Bone marrow (tissue), 2 donors: ENCODE results near the gene FCHSD2.
"Not testable (repeated sequence)": the region's sequence is repeated elsewhere in the genome, so short reads cannot be mapped to it uniquely, and the experiment has no call there.

Experiments used
- DNase-seq, 2 donors: peaks; one replicate each; lab custom pipeline; 2025; lab: John Stamatoyannopoulos, UW

The FCHSD2 gene

GRCh38 chr11:72833811-72834493 lies 308.2 kb downstream of the FCHSD2 start:
- no peak for DNase-seq

- DNase-seq = no peak
Measured at GRCh38 chr11:72833083-72833733, 308.9 kb downstream of the FCHSD2 start.

GRCh38 chr11:72832301-72833082 lies 309.6 kb downstream of the FCHSD2 start:
- no peak for DNase-seq

GRCh38 chr11:72831521-72832300 lies 310.4 kb downstream of the FCHSD2 start:
- peak; percentile 12 to 34 for DNase-seq

GRCh38 chr11:72829884-72830533 lies 312.1 kb downstream of the FCHSD2 start:
- no peak for DNase-seq

GRCh38 chr11:72829178-72829577 lies 312.9 kb downstream of the FCHSD2 start:
- no peak for DNase-seq

- no peak for DNase-seq
Measured at GRCh38 chr11:72828692-72829101, 313.4 kb downstream of the FCHSD2 start.

- DNase-seq = no peak
Measured at GRCh38 chr11:72828081-72828567, 314.0 kb downstream of the FCHSD2 start.

- DNase-seq = not testable (repeated sequence)
Measured at GRCh38 chr11:72827656-72828055, 314.5 kb downstream of the FCHSD2 start.

GRCh38 chr11:72826942-72827480 lies 315.1 kb downstream of the FCHSD2 start:
- no peak for DNase-seq

- DNase-seq = no peak
Measured at GRCh38 chr11:72826191-72826941, 315.8 kb downstream of the FCHSD2 start.

GRCh38 chr11:72825661-72826060 lies 316.5 kb downstream of the FCHSD2 start:
- no peak for DNase-seq

GRCh38 chr11:72824811-72825505 lies 317.2 kb downstream of the FCHSD2 start:
- DNase-seq = no peak

- DNase-seq = no peak
Measured at GRCh38 chr11:72824020-72824419, 318.1 kb downstream of the FCHSD2 start.

- no peak for DNase-seq
Measured at GRCh38 chr11:72823105-72823804, 318.9 kb downstream of the FCHSD2 start.

GRCh38 chr11:72821920-72822799 lies 320.0 kb downstream of the FCHSD2 start:
- DNase-seq = no peak

GRCh38 chr11:72821221-72821919 lies 320.7 kb downstream of the FCHSD2 start:
- DNase-seq = no peak
